NT2/D1 (cell line): ENCODE data around the gene MYH15.

Experiments used
- DNase-seq: peaks from one replicate; pipeline ENCODE4 v3.0.0-alpha.2; 2011; ENCODE audit warnings: low read depth, low spot score
- H3K27me3 ChIP-seq: 2 replicates; pipeline ENCODE4 v1.6.0; 2011; ENCODE audit warnings: mild to moderate bottlenecking; ENCODE audit not compliant: insufficient read length, insufficient read depth
- H3K36me3 ChIP-seq: 2 replicates; pipeline ENCODE4 v1.6.1; 2011; ENCODE audit warnings: mild to moderate bottlenecking, low read length, mixed read lengths; ENCODE audit not compliant: insufficient read depth, insufficient read length
- H3K4me1 ChIP-seq: 2 replicates; pipeline ENCODE4 v1.5.1; 2011; ENCODE audit not compliant: insufficient read depth, insufficient read length
- H3K4me3 ChIP-seq: 2 replicates; pipeline ENCODE4 v1.5.1; 2011; ENCODE audit warnings: low read depth; ENCODE audit not compliant: insufficient read length
- H3K9ac ChIP-seq: 2 replicates; pipeline ENCODE4 v1.6.0; 2011; ENCODE audit warnings: low read depth; ENCODE audit not compliant: insufficient read length
- H3K9me3 ChIP-seq: 2 replicates; pipeline ENCODE4 v1.5.1; 2011; ENCODE audit warnings: mild to moderate bottlenecking, low read length; ENCODE audit not compliant: insufficient read depth
- SUZ12 ChIP-seq: IDR thresholded peaks from 2 replicates; pipeline ENCODE4 v1.6.1; 2011; ENCODE audit not compliant: insufficient read length, insufficient read depth; ENCODE audit errors: extremely low read depth
- YY1 ChIP-seq: IDR thresholded peaks from 2 replicates; pipeline ENCODE4 v1.6.1; 2011; ENCODE audit not compliant: insufficient read length, insufficient read depth
- ZNF274 ChIP-seq: IDR thresholded peaks from 2 replicates; pipeline ENCODE4 v1.6.1; 2011; ENCODE audit warnings: mild to moderate bottlenecking, low read depth, low read length

Gene MYH15

DNA sequence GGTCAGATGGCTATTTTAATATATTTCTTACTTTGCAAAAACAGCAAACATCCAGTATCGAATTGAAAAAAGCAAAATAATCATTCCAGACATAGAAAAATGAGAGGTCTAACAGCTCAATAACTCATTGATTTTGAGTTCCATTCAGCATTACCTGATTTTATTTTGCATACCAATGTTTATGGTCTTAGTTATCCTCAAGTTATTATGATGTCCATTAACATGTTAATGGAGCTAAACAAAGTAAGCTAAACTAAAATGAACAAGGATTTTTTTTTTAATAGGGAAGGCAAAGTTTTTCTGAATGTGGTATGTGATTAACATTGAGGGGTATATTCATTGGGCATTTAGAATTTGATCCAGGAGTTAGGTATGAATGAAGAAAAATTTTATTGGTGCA is 13.1 kb downstream of the MYH15 start:
- H3K9ac ChIP-seq, result no peak overlapping the region
- TF ChIP-seq SUZ12 (no peak), YY1 (no peak), ZNF274 (no peak)
- no peaks in the 10 kb centered on the region for H3K36me3 ChIP-seq
- H3K9me3 ChIP-seq, result no peaks in the 10 kb centered on the region
- no peak for DNase-seq
- H3K27me3 ChIP-seq, result no peaks in the 10 kb centered on the region
- no peak overlapping the region for H3K4me3 ChIP-seq
- no peaks in the 10 kb centered on the region for H3K4me1 ChIP-seq

DNA sequence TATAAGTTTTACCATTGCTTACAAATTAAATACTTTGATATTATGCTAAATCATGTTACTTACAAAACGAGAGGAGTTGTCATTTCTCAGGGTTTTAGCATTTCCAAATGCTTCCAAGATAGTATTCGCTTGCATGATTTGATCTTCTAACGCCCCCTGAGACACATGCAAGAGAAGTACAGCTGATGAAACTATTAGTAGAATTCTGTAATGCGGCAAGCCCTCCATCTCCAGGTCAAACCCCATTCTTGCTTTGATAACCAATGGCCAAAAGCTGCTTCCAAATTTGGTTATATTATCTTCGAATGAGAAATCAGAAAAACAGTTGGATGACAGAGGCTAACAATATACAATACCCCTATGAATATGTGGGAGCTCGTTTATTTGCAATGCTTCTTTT is 14.7 kb downstream of the MYH15 start:
- H3K36me3 ChIP-seq, result no peaks in the 10 kb centered on the region
- no peak overlapping the region for H3K9ac ChIP-seq
- TF ChIP-seq ZNF274, result no peak
- no peak for TF ChIP-seq SUZ12
- no peak for TF ChIP-seq YY1
- H3K4me1 ChIP-seq, result no peaks in the 10 kb centered on the region
- no peak overlapping the region for H3K4me3 ChIP-seq
- no peak for DNase-seq
- no peaks in the 10 kb centered on the region for H3K27me3 ChIP-seq
- no peaks in the 10 kb centered on the region for H3K9me3 ChIP-seq

DNA sequence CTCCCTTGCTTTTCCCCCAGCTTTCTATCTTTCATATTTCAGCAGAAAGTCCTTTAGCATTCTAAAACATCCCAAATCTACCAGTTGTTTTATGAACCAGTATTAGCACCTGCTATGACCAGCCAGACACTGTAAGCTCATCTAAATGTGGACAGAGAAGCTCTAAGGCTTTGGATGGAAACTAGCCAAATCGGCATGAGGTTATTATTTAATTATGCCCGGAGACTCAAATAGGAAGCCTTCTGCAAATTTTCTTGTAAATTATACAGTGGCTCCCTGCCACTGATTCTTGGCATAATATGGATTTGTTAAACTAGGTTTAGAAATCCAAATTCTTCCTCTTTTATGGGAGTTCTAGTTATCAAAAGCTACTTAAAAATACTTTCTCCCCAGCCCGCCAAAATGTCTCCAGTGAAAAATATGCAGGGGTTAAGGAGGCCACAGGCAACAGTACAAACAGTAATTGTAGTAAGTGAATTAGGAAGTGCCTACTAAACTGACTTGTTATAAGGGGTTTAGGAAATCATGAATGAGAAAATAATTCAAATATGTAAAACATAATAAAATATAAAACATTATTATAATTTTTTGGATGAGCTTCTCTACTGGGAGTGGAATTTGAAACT is 15.4 kb downstream of the MYH15 start:
- no peaks in the 10 kb centered on the region for H3K36me3 ChIP-seq
- TF ChIP-seq YY1 (no peak), ZNF274 (no peak), SUZ12 (no peak)
- no peak overlapping the region for H3K9ac ChIP-seq
- H3K4me3 ChIP-seq, result no peak overlapping the region
- no peaks in the 10 kb centered on the region for H3K27me3 ChIP-seq
- no peak for DNase-seq
- H3K4me1 ChIP-seq, result no peaks in the 10 kb centered on the region
- H3K9me3 ChIP-seq, result no peaks in the 10 kb centered on the region

DNA sequence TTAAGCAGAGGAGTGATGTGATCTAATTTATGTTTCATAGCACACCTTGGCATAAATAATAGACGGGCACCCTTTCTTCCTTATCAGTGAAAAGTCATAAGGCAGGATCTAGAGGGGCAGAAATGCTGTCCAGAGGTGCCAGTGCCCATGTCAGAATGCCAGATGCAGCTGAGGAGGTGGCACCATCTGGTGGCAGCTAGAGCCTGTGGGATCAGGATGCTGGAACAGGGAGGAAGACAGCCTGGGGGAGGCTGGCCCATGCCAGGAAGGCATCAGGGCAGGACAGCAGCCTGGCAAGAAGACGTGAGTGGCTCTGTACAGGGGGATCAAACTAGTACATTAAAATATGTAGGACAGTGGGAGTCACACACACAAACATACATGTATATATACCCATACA is 16.5 kb downstream of the MYH15 start:
- Histone ChIP-seq H3K9ac (no peak overlapping the region), H3K36me3 (no peaks in the 10 kb centered on the region), H3K9me3 (no peaks in the 10 kb centered on the region), H3K27me3 (peaks cover 3% of the 10 kb centered on the region), H3K4me3 (no peak overlapping the region), H3K4me1 (no peaks in the 10 kb centered on the region)
- TF ChIP-seq ZNF274, result no peak
- no peak for TF ChIP-seq YY1
- no peak for DNase-seq

DNA sequence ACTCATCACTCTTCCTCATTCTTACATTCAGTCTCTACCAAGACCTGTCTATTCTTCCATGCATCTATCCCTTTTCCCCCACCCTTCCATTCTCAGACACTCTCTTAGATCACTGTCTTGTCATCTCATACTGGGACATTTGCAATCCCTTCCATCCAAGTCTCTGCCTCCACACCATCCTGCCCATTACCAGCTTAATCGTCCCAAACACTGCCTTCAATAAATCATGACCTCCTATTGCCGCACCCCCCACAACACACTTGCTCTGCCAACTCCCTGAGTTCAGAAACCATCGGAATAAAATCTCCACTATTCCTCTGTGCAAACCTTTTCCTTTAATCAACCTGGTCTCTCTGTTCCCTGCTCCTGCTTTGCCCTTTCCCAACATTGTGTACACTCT is 18.9 kb downstream of the MYH15 start:
- H3K36me3 ChIP-seq, result no peaks in the 10 kb centered on the region
- DNase-seq, result no peak
- no peak overlapping the region for H3K4me3 ChIP-seq
- H3K9ac ChIP-seq, result no peak overlapping the region
- peaks cover 5% of the 10 kb centered on the region for H3K27me3 ChIP-seq
- H3K9me3 ChIP-seq, result no peaks in the 10 kb centered on the region
- TF ChIP-seq YY1, result no peak
- TF ChIP-seq ZNF274, result no peak
- H3K4me1 ChIP-seq, result no peaks in the 10 kb centered on the region

DNA sequence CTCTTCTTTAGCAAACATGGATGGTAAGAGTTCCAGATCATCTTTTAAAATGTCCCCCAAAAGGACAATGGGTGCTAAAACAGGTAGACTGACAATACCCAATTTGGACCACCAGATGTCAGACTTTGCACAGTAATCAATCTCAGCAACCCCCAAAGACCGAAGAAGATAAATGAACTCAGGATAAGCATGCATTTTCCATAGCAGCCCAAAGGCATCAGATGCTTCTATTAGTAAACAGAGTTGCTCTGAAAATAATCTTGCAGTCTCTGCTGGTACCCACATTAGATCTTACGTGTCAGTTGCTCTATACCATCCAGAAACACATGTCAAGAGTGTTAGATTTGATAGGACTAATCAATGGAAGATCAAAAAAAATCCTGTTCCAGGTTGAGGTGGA is 20.6 kb downstream of the MYH15 start:
- H3K36me3 ChIP-seq, result no peaks in the 10 kb centered on the region

DNA sequence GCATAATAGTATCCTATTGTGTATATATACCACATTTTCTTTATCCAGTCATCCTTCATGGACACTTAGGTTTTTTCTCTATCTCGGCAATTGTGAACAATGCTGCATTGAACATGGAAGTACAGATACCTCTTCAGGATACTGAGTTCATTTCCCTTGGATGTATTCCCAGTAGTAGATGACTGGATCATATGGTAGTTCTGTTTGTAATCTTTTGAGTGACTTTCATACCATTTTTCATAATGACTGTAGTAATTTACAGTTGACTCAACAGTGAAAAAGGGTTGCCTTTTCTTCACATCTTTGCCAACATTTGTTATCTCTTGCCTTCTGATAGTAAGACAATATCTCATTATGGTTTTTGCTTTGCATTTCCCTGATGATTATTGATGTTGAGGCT is 21.8 kb downstream of the MYH15 start:
- TF ChIP-seq SUZ12 (no peak), YY1 (no peak), ZNF274 (no peak)
- Histone ChIP-seq H3K9me3 (no peaks in the 10 kb centered on the region), H3K36me3 (no peaks in the 10 kb centered on the region), H3K9ac (no peak overlapping the region), H3K4me3 (no peak overlapping the region), H3K27me3 (peaks cover 5% of the 10 kb centered on the region), H3K4me1 (no peaks in the 10 kb centered on the region)
- DNase-seq, result no peak

More for the DNA sequence above, 20.6 kb downstream of the MYH15 start:
- no peak overlapping the region for H3K9ac ChIP-seq
- peaks cover 5% of the 10 kb centered on the region for H3K27me3 ChIP-seq
- H3K9me3 ChIP-seq, result no peaks in the 10 kb centered on the region
- H3K4me3 ChIP-seq, result no peak overlapping the region
- DNase-seq, result peak; percentile 56
- TF ChIP-seq ZNF274 (no peak), YY1 (no peak), SUZ12 (no peak)
- no peaks in the 10 kb centered on the region for H3K4me1 ChIP-seq

DNA sequence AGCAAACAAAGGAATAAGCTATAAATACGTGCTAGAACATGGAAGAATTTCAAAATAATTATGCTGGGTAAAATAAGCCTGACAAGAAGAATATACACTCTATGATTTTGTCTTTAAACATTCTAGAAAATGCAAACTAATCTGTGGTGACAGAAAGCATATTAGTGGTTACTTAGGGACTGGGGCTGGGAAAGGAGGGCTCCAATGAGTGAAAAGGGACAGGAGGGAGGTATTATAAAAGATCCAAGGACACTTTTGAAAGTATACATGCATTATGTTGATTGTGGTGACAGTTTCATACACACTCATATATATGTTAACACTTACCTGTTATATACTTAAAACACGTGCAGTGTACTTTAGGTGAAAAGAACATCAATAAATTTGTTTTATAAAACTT is 23.0 kb downstream of the MYH15 start:
- TF ChIP-seq ZNF274, result no peak
- TF ChIP-seq YY1, result no peak
- TF ChIP-seq SUZ12, result no peak
- no peak for DNase-seq
- H3K4me3 ChIP-seq, result no peak overlapping the region
- H3K4me1 ChIP-seq, result no peaks in the 10 kb centered on the region
- H3K9ac ChIP-seq, result no peak overlapping the region
- H3K9me3 ChIP-seq, result no peaks in the 10 kb centered on the region
- H3K36me3 ChIP-seq, result no peaks in the 10 kb centered on the region
- H3K27me3 ChIP-seq, result peaks cover 5% of the 10 kb centered on the region
